GM21529 (cell line): ENCODE data around the gene XXYLT1.
"Not testable (repeated sequence)": the region's sequence is repeated elsewhere in the genome, so short reads cannot be mapped to it uniquely, and the experiment has no call there.

Experiments used
- ATAC-seq: cut with Tn5 transposase; IDR thresholded peaks from one replicate; pipeline ENCODE4 v1.9.1; 2021; ENCODE audit not compliant: unreplicated experiment

The XXYLT1 gene, protein sequence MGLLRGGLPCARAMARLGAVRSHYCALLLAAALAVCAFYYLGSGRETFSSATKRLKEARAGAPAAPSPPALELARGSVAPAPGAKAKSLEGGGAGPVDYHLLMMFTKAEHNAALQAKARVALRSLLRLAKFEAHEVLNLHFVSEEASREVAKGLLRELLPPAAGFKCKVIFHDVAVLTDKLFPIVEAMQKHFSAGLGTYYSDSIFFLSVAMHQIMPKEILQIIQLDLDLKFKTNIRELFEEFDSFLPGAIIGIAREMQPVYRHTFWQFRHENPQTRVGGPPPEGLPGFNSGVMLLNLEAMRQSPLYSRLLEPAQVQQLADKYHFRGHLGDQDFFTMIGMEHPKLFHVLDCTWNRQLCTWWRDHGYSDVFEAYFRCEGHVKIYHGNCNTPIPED

DNA sequence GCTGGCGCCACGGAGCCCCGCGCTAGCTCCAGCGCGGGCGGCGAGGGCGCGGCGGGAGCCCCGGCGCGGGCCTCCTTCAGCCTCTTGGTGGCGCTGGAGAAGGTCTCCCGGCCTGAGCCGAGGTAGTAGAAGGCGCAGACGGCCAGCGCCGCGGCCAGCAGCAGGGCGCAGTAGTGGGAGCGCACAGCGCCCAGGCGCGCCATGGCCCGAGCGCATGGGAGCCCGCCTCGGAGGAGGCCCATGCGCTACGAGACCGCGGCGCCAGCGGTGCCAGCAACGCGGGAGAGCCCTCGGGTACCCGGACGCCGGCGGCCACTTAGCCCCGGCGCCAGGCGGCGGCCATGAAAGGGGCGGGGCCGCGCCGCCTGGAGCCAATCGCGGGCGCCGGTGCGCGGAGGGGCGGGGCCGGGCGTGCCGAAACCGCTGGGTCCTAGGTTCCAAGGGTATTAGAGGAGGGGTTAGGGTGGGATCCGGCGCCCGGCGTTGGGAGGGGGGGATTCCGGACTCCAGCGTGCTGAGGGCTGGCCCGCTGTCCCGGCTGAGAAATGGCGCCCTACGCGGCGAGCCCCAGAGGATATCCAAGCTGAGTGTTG, at the start of gene XXYLT1:
Gene XXYLT1 (minus strand): TSS at position 343 of the 593 bp plus-strand sequence. CDS start 101 bp downstream, at position 242.
- ATAC-seq: peak; percentile 82

DNA sequence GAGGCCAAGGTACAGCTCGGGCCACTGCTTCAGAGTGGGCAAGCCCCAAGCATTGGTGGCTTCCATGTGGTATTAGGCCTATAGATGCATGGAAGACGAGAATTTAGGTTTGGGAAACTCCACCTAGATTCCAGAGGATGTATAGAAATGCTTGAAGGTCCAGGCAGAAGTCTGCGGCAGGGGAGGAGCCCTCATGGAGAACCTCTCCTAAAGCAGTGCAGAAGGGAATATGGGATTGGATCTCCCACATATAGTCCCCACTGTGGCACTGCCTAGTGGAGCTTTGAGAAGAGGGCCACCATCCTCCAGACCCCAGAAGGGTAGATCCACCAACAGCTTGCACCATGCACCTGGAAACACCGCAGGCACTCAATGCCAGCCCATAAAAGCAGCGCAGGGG, 48.1 kb upstream of the XXYLT1 start:
- ATAC-seq: no peak

DNA sequence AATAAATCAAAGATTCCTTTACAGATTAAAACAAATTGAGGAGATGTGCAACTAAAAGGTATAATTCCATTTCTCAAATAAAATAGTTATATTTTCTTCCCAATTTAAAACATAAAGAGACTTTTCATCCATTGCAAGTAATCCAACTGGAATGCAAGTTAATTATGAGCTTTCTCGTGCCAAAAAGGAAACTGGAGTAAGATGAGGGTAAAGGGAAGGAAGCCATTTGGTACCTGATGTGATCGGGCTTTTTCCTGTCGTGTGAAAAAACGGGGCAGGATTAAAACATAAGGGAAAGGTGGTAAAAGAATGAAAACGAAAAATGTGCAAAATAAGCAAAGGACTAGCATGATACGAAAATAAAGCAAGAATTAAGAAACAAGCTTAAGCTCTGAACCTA, 41.8 kb upstream of the XXYLT1 start:
- no peak for ATAC-seq

DNA sequence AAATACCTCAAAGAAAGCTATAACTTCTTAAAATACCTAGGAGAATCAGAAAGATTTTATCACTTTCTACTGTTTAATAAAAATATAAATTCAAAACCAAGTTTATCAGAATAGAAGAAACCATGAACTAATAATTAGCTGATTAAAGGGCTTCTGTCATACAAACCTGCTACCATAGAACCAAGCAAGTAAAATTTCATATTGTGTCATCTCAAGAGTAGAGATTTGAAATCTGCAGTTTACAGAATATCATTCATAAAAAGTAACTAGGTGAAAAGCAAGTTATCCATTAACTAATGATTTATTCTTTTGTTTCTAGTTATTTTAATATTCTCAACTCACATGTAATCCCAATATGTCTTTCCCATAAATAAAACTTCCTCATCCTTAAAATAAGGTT, 36.8 kb upstream of the XXYLT1 start:
- no peak for ATAC-seq

DNA sequence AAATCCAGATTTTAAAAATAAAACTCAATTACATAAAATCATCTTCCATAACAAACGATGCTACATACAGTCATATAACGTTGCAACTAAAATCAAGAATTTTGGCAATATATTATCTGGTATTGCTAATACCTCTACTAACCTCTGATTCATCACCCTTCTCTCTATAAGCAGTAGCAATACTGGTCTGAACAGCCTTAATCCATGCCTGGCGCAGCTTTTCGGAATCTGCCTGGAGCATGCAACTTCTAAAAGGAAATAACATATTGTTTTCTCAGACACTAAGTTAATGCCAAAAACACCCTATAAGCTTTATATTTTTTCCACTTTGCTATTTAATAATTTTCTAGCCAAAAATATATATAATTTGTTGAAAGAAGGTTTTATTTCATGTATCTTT, 35.4 kb upstream of the XXYLT1 start:
- ATAC-seq: no peak

DNA sequence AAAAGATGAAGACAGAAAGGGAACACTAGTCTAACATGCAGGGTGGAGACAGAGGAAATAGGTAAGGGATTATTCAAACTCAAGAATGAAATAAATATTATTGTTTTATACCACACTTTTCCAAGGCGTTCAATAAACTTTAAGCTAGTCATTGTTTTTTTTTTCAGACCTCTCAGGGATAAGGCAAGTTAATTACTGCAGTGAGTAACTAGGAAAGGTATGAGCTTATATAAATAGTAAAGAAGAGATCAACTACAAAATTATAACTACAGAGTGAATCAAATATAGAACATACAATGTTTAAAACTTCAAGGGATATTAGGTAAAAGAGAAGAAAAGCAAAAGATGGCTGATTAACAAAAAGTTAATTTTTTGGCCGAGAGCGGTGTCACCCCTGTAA, 31.5 kb upstream of the XXYLT1 start:
- no peak for ATAC-seq

DNA sequence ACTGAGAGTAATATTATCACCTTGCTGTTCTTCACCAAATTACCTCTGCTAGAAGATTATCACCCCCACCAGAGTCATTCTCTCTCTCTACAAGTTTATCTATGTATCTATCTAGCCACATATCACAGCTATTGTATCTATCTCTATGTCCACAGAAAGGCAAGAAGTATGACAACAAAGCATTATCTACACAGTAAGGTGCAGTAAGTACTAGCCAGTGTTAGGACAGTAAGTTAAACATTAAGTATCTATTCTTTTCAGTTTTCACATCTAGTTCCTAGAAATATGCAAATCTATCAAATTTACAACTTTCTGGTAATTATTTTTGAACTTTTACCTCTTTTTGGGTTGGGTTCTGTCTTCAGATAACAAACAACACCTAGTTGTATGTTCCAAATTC, 26.5 kb upstream of the XXYLT1 start:
- peak; percentile 62 for ATAC-seq

DNA sequence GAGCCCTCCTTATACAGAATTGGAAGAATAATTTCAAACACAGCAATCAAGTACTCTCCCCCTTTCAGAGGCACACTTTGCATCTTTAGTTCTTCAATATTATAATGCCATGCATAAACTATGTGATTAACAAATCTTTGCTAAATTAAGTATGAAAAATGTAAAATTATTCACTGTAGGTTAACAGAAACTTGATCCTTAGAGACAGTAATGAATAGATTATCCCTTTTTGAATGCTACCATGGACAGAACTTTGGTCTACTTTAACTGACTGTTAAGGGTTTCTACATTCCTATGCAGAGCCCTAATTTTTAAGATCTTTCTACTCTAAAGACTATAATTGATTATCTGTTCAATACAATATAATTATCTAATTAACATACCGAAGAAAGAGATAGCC, 25.7 kb upstream of the XXYLT1 start:
- ATAC-seq: no peak

DNA sequence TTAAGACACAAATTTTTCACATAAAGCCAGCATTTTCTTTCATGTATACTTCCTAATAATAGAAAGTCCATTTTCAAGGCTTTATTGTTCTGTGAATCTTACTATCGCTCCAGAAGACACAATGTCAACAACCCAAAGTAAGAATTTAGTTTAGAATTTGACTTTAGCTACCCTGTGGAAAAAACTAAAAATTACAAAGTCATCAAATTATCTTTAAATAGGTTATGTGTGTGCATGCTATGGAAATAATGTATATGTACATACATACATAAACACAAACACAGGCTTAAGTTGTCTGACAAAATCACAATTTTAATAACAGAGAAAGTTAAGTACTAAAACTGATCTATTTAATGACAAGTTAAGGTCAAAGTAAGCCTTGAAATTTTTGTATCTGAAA, 20.2 kb upstream of the XXYLT1 start:
- ATAC-seq: no peak

DNA sequence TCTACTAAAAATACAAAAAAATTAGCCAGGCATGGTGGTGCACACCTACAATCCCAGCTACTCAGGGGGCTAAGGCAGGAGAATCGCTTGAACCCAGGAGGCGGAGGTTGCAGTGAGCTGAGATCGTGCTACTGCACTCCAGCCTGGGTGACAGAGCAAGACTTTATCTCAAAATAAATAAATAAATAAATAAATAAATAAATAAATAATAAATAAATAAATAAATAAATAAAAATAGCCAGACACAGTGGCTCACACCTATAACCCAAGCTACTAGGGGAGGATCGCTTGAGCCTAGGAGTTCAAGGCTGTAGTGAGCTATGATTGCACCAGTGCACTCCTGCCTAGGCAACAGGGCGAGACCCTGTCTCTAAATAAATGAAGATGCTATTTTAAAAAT, 19.7 kb upstream of the XXYLT1 start:
- ATAC-seq: not testable (repeated sequence)

DNA sequence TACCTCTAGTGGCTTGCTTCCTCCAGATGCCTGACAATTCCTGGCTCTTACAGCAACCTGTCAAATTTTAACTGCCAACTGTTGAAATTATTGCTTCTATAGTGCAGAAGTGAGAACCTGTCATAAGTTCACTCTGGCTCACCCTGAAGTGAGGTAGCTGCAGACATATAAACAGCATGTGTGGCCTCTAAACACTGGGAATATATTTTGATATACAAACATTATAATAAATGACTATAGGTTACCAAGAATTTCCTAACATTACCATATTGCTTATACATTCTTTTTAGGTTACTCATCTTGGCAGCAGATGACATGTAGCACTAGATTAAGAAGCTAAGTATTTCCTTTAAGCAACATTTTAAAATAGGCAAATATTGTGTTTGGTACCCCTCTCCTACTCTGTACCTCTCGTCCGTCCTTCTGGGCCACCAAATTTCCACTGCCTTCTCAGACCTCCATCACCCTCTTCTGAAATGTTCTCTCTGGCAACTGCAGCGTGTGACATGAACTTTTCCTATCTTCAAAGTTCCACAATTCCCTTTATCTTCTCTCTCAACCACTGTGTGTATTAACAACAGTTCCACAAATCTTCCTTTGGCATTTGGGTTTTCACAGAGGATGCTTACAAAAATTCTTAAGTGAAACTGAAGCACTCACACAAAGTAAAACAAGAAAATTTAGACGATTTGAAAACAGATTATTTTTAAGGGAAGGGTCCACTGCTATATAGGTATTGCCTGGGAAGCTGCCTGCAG, 15.3 kb upstream of the XXYLT1 start:
- no peak for ATAC-seq

DNA sequence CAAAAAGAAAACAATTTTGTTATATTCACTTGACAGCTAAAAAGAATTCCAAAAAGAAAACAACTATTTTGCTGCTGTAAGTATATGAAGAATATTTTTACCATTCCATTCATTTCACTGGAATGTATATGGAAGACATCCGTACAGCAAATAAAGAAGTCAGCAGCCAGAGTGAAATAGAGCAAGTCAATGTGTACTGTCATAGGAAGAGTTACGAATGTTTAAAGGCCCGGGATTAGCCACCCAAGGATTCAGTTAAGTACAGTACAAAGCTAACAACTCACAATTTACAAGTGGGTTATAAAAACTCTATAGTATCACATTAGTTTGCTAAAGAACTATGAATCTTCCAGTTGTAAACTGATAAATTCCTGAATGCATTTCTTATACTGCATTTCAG, 14.4 kb upstream of the XXYLT1 start:
- no peak for ATAC-seq

DNA sequence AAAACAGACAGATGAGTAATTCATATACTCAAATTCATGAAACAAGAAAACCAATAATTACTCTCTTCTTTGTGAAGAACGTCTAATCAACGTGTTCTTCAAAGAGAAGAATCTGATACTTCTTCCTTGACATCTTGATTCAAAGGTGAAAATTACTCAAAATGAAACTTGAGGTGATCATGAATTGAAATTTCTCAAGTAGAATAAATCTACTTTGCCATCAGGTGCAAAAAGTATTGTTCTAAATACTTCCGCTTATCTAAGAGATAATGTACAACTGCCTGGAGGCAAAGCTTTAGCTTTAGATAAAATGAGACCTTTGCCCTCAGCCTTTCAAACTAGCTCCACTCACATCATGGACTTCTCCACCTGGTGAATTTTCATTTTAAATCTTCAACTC, 13.9 kb upstream of the XXYLT1 start:
- no peak for ATAC-seq

DNA sequence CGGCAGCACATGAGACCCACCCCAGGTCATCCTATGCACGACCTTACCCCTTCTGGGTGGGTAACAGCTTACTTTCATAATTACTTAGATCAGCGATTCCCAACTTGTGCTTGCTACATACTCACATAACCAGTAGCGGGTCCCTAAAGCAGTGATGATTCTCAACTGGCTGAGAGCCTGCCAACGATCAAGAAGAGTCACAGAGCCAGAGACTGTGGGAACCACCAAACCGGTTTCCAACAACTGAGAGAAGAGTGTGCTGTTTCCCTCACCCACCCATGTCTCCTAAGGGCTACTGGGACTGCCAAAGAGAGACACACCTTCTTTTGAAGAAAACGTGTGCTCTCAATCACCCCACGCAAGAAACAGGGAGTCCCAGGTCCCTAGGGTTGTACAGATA, 12.0 kb upstream of the XXYLT1 start:
- ATAC-seq: no peak

DNA sequence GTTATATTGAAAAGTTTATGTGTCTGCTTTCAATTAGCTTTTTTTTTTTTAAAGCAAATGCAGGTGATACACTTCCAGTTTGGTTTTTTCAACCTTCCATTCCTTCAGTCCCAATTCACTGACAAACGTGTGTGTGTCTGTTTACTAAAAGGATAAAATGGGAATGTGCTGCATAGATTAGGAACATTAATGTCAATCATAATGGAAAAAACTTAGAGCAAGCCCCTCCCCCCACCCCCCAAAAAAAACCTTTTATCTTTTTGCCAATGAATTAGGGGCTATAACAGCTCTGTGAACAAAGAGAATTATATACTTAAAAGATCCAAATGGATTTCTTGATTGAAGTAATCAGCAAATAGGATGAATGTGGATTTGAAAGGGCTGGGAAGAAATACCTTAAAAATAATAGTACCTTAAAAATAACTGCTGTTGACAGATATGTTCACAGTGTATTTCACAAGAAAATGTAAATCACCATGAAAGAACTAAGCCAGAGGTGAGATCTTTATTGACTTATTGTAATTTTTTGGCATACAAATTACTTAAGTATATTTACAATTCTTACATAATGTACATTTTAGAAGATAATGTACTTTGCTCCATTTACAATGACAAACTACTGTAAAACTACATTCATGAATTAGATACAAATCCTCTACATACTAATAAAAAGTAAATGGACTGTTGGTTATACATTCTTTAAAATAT, 3.5 kb upstream of the XXYLT1 start:
- no peak for ATAC-seq

DNA sequence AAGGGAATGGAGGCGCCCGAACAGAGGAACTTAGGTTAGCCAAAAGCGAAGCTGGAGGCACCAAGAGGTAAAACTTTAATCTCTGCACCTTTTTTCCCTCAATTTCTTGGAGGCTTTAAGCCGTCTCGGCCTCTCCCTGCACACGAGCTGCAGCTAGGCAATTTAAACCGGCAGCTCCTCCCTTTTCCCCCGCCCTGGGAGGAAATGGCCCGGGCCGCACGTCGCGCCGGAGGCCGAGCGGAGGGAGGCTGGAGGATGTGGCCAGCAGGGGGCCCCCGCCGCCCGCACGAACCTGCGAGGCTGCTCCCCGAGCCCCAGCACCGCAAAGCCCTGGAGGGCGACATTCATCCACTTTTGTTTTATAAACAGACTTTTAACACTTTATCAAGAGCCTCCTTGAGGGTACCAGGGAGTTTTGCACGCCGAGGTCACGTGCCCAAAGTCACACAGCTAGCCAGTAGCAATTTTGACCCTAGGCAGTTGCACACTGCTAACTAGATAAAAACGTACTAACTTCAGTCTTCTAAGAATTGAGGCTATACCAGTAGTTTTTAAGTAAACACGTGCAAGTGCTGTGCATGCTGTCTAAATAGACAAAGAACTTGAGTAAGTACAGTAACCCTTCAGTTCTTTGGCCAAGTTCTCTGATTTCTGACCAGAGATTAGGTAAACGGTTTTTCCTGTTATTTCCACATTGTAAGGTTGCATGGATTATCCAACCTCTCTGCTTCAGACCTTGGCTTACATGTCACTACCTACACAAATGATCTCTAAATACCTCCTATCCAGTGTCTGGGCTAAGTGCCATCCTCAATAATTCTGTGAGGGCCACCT, 668 bp upstream of the XXYLT1 start:
- ATAC-seq: peak; percentile 65

DNA sequence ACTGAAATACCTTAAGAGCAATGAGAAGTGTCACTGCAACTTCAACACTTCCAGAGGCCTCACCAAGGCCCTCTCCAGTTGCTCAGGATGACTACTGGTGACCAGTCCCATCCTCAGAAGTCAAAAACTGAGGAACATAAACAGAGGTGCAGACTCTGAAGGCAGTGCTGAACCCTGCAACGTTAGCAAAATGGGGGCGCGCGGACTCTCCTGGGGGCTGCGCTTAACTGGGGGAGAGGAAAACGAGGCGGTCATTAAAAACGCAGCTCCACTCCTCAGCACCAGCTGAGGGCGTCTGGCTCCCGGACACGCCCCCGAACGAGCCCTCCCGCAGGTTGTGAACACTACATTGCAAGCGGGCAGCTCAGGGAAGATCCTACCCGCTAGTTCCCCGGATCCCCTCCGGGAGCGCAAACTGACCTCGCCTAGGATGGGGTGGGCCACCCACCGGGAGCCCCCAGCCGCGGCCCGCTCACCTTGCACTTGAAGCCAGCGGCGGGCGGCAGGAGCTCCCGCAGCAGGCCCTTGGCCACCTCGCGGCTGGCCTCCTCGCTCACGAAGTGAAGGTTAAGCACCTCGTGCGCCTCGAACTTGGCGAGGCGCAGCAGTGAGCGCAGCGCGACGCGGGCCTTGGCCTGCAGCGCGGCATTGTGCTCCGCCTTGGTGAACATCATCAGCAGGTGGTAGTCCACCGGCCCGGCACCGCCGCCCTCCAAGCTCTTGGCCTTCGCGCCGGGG, 711 bp downstream of the XXYLT1 start:
- ATAC-seq: peak; percentile 22

DNA sequence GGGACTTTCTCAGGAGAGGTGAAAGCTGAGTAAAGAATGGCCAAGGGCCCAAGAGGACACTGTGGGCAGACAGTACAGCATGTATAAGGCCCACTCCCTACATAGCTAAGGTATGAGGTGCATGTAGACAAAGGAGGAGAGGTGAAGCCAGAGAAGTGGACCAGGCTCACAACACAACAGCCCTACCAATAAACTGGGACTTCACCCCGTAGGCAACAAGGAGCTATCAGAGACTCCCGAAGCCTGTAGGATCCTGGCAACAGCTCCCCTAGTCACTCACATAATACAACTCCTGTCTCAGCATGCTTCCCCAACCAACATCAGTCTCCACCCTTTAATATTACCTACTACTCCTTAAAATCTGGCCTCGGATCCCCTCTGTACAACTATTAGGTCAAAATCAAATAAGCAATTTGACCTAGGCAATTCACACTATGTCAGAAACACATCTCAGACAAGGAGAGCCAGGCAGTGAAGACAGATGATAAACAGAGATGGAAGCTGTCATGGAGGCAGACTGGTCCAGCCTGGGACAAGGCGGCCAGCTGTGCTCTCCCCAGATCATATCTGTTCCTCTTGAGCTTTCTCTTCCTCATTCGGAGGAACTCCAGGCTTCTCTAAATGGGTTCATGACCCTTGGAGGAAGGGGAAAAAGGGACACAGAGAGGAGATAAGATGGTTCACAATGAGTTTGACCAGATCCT, 1.4 kb downstream of the XXYLT1 start:
- no peak for ATAC-seq

DNA sequence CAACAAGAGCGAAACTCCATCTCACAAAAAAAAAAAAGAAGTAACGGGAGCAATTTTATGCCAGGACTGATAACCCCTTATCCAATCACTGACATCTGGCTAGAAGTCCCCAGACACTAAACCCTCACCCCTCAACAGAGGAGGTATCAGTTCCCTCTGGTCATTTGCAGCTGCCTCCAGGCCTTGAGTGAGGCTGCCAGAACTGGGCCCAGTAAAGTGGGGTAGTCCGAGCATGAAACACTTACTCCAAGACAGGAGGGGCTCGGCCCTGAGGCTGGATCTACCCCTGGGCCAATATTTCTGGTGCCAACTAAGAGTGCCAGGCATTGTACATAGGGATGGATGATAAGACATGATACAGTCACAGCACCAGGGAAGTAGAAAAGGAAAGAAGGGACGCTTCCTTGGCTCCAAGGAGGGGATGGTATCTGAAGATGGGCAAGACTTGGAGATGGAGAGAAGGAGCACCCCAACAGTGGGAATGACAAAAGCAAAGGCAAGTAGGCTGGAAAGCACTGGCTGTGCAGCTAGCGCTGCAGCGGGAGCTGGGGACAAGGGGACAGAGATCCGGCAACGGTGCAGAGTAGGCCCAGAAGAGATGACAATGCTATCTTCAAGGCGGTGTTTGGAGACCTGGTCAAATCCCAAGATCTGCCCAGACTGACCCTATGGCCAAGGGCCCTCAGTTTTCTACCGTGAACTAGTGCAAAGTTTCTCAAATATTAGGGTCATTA, 2.2 kb downstream of the XXYLT1 start:
- no peak for ATAC-seq
